ENCODE results near the gene ECHDC3. TPM values are rescaled to one million over a fixed set of nuclear protein-coding genes. Genes with fewer than 3 reads are reported as not detected.

ECHDC3 gene
- total RNA-seq, 5 donors from 2014 or later (not counting 1 experiment from before 2014, with no cell fraction given) = 0.62 to 2.7 (median 1.5) TPM

DNA sequence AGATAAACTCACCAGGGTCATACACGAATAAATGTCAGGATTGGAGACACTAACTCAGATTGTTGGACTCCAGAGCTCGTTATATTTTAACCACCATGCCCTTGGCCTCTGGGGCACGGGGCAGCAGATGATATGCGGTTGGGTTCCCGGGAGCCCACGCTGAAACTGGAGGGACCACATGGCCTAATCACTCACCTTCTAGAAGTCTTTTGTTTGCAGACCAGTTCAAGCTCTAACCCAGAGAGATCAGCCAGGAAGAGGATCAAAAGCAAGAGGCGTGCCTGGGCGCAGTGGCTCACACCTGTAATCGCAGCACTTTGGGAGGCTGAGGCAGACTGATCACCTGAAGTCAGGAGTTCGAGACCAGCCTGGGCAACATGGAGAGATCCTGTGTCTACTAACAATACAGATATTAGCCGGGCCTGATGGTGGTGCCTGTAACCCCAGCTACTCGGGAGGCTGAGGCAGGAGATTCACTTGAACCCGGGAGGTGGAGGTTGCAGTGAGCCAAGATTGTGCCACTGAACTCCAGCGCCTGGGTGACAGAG is 42.6 kb upstream of the ECHDC3 start:
- Mint-ChIP-seq H3K4me3 (no peak overlapping the region), H3K4me1 (peaks cover 0 to 20% (median 19%) of the 10 kb centered on the region in 3 donors), H3K9me3 (no peaks in the 10 kb centered on the region), H3K36me3 (peaks cover 3% of the 10 kb centered on the region), H3K27ac (no peak overlapping the region), H3K27me3 (peaks cover 0 to 2% of the 10 kb centered on the region in 2 donors)
- CTCF ChIA-PET = no interaction called here
- H3K36me3 ChIP-seq (ENCODE audit: control insufficient read depth in 2 of 2, extremely low read depth in 1 of 2, insufficient read depth in 1 of 2, low read length in 1 of 2) = no peaks in the 10 kb centered on the region
- H3K27me3 ChIP-seq (replicated peaks in 1 of 2; ENCODE audit: control insufficient read depth in 2 of 2, extremely low read depth in 1 of 2, insufficient read depth in 2 of 2, low read length in 1 of 2) = peaks cover 0 to 3% of the 10 kb centered on the region in 2 experiments
- peaks cover 0 to 8% of the 10 kb centered on the region in 2 experiments for H3K4me1 ChIP-seq (ENCODE audit: control insufficient read depth in 1 of 2, extremely low read depth in 1 of 2, insufficient read depth in 2 of 2, low read length in 2 of 2)
- DNase-seq (no peak), ATAC-seq (replicated peaks in 1 of 4) (no peak)
- no peak overlapping the region for H3K4me3 ChIP-seq (ENCODE audit: control insufficient read depth in 1 of 2, extremely low read depth in 1 of 2, low read length in 1 of 2)
- no peaks in the 10 kb centered on the region for H3K9me3 ChIP-seq
- no peak overlapping the region for H3K27ac ChIP-seq (ENCODE audit: low read length)
- WGBS (ENCODE audit: insufficient coverage) = 85% methylated on average over 11 of the region's 14 CpGs
- POLR2A ChIA-PET = interaction anchor here in 1 of 2 donors (0.6 kb wide), 1 partner anchor 97 kb away, joined by 6 read pairs; no protein-coding TSS in a partner anchor

DNA sequence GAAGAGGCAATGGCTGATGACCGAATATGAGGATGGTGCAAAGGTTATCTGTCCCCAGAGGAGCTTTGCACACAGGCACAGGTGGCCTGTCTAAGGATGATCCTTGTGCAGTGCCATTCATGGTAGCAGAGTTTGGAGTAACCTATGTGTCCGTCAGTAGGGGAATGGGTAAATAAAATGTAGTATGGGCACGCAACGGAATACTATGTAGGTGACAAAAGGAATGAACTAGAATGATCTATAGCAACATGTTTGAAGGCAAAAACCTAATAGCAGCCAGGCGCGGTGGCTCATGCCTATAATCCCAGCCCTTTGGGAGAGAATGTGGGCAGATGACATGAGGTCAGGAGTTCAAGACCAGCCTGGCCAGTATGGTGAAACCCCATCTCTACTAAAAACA is 41.6 kb upstream of the ECHDC3 start:
- Mint-ChIP-seq H3K9me3 (no peaks in the 10 kb centered on the region), H3K4me3 (no peak overlapping the region), H3K4me1 (peaks cover 0 to 20% (median 19%) of the 10 kb centered on the region in 3 donors), H3K27me3 (peaks cover 0 to 2% of the 10 kb centered on the region in 2 donors), H3K36me3 (peaks cover 3% of the 10 kb centered on the region), H3K27ac (no peak overlapping the region)
- no peak for ATAC-seq (replicated peaks in 1 of 4)
- Histone ChIP-seq H3K36me3 (ENCODE audit: control insufficient read depth in 2 of 2, extremely low read depth in 1 of 2, insufficient read depth in 1 of 2, low read length in 1 of 2) (no peaks in the 10 kb centered on the region), H3K4me3 (ENCODE audit: control insufficient read depth in 1 of 2, extremely low read depth in 1 of 2, low read length in 1 of 2) (no peak overlapping the region), H3K27ac (ENCODE audit: low read length) (no peak overlapping the region), H3K27me3 (replicated peaks in 1 of 2; ENCODE audit: control insufficient read depth in 2 of 2, extremely low read depth in 1 of 2, insufficient read depth in 2 of 2, low read length in 1 of 2) (peaks cover 0 to 3% of the 10 kb centered on the region in 2 experiments), H3K9me3 (no peaks in the 10 kb centered on the region), H3K4me1 (ENCODE audit: control insufficient read depth in 1 of 2, extremely low read depth in 1 of 2, insufficient read depth in 2 of 2, low read length in 2 of 2) (peaks cover 0 to 8% of the 10 kb centered on the region in 2 experiments)
- no peak for DNase-seq
- POLR2A ChIA-PET = no interaction called here
- CTCF ChIA-PET = no interaction called here
- WGBS (ENCODE audit: insufficient coverage) = 88% methylated on average over 2 of the region's 6 CpGs

DNA sequence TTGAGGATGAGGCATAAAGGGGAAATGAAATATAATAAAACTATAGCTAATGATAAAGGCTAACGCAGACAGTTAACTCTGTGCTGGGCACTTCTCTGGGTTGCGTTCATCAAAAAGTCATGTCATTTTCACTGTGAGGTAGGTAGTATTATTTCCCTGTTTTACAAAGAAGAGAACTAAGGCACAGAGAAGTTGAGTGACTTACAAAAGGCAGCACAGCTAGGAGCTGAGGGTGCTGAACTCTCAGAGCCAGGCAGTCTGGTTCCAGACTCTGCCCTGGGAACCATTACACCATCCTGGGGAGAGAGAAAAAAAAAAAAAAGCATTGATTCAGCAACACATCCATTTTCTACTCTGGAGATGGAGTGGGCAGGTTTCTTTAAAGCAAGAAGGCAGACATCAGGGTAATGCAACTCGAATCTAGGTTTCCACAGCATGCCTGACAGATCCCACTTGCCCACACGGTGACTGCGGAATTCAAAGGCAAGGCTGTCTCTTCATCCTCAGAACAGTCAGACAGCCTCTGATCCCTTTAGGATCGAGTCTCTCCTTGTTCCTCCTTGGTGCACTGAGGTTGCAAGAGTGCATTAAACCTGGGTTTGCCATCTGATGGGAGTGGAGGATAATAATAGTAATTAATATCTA is 40.6 kb upstream of the ECHDC3 start:
- Histone ChIP-seq H3K9me3 (no peaks in the 10 kb centered on the region), H3K4me3 (ENCODE audit: control insufficient read depth in 1 of 2, extremely low read depth in 1 of 2, low read length in 1 of 2) (no peak overlapping the region), H3K4me1 (ENCODE audit: control insufficient read depth in 1 of 2, extremely low read depth in 1 of 2, insufficient read depth in 2 of 2, low read length in 2 of 2) (peaks cover 0 to 5% of the 10 kb centered on the region in 2 experiments), H3K27ac (ENCODE audit: low read length) (no peak overlapping the region), H3K36me3 (ENCODE audit: control insufficient read depth in 2 of 2, extremely low read depth in 1 of 2, insufficient read depth in 1 of 2, low read length in 1 of 2) (no peaks in the 10 kb centered on the region), H3K27me3 (replicated peaks in 1 of 2; ENCODE audit: control insufficient read depth in 2 of 2, extremely low read depth in 1 of 2, insufficient read depth in 2 of 2, low read length in 1 of 2) (peaks cover 0 to 3% of the 10 kb centered on the region in 2 experiments)
- 82% methylated on average over 3 of the region's 6 CpGs for WGBS (ENCODE audit: insufficient coverage)
- H3K27ac Mint-ChIP-seq = no peak overlapping the region
- no peaks in the 10 kb centered on the region for H3K9me3 Mint-ChIP-seq
- POLR2A ChIA-PET = no interaction called here
- CTCF ChIA-PET = no interaction called here
- ATAC-seq (replicated peaks in 1 of 4) (no peak), DNase-seq (no peak)
- H3K4me3 Mint-ChIP-seq = no peak overlapping the region
- peaks cover 0 to 2% of the 10 kb centered on the region in 2 donors for H3K27me3 Mint-ChIP-seq
- H3K4me1 Mint-ChIP-seq = peaks cover 0 to 19% (median 15%) of the 10 kb centered on the region in 3 donors
- peaks cover 3% of the 10 kb centered on the region for H3K36me3 Mint-ChIP-seq

DNA sequence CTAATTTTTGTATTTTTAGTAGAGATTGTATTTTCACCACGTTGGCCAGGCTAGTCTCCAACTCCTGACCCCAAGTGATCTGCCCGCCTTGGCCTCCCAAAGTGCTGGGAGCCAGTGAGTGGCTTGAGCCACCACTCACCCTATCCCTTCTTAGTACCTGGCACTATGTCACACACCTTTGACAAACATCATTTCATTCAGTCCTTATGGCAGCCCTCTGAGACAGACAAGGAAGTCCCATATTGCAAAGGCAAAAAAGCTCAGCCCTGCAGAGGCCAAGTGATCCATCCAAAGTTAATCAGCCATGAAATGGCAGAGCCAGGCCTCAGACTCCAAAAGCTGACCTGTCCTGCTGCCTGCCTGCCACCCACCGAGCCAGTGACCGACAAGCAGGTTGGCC is 39.9 kb upstream of the ECHDC3 start:
- peaks cover 0 to 13% (median 12%) of the 10 kb centered on the region in 3 donors for H3K4me1 Mint-ChIP-seq
- POLR2A ChIA-PET = no interaction called here
- no peaks in the 10 kb centered on the region for H3K9me3 Mint-ChIP-seq
- no peak overlapping the region for H3K27ac Mint-ChIP-seq
- Histone ChIP-seq H3K27ac (ENCODE audit: low read length) (no peak overlapping the region), H3K4me3 (ENCODE audit: control insufficient read depth in 1 of 2, extremely low read depth in 1 of 2, low read length in 1 of 2) (no peak overlapping the region), H3K27me3 (replicated peaks in 1 of 2; ENCODE audit: control insufficient read depth in 2 of 2, extremely low read depth in 1 of 2, insufficient read depth in 2 of 2, low read length in 1 of 2) (no peaks in the 10 kb centered on the region), H3K9me3 (no peaks in the 10 kb centered on the region), H3K4me1 (ENCODE audit: control insufficient read depth in 1 of 2, extremely low read depth in 1 of 2, insufficient read depth in 2 of 2, low read length in 2 of 2) (peaks cover 0 to 5% of the 10 kb centered on the region in 2 experiments), H3K36me3 (ENCODE audit: control insufficient read depth in 2 of 2, extremely low read depth in 1 of 2, insufficient read depth in 1 of 2, low read length in 1 of 2) (no peaks in the 10 kb centered on the region)
- no peak for ATAC-seq (replicated peaks in 1 of 4)
- no peak overlapping the region for H3K4me3 Mint-ChIP-seq
- H3K27me3 Mint-ChIP-seq = peaks cover 0 to 4% of the 10 kb centered on the region in 2 donors
- peaks cover 3% of the 10 kb centered on the region for H3K36me3 Mint-ChIP-seq
- WGBS (ENCODE audit: insufficient coverage) = 93% methylated on average over 3 of the region's 4 CpGs
- DNase-seq = no peak
- CTCF ChIA-PET = no interaction called here

DNA sequence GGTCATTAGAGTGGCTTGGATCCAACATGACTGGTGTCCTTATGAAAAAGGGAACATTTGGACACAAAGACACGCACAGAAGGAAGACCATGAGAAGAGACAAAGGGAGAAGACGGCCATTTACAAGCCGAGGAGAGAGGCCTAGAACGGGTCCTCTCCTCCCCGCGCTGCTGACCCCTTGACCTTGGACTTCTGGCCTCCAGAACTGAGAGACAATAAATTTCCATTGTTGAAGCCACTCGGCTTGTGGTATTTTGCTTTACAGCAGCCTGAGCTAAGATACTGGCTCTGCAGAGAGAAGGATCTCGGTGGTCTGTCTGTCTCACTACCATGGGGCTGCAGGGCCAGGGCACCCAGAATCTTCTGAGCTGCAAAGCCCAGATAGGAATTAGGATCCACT is 38.1 kb upstream of the ECHDC3 start:
- Mint-ChIP-seq H3K4me1 (peaks cover 0 to 5% (median 5%) of the 10 kb centered on the region in 3 donors), H3K36me3 (no peaks in the 10 kb centered on the region), H3K27ac (no peak overlapping the region), H3K4me3 (no peak overlapping the region), H3K27me3 (peaks cover 4% of the 10 kb centered on the region in 2 donors), H3K9me3 (no peaks in the 10 kb centered on the region)
- H3K9me3 ChIP-seq = no peaks in the 10 kb centered on the region
- 88% methylated on average over 8 of the region's 8 CpGs for WGBS (ENCODE audit: insufficient coverage)
- DNase-seq = no peak
- POLR2A ChIA-PET = no interaction called here
- peaks cover 0 to 6% of the 10 kb centered on the region in 2 experiments for H3K27me3 ChIP-seq (replicated peaks in 1 of 2; ENCODE audit: control insufficient read depth in 2 of 2, extremely low read depth in 1 of 2, insufficient read depth in 2 of 2, low read length in 1 of 2)
- peaks cover 0 to 5% of the 10 kb centered on the region in 2 experiments for H3K4me1 ChIP-seq (ENCODE audit: control insufficient read depth in 1 of 2, extremely low read depth in 1 of 2, insufficient read depth in 2 of 2, low read length in 2 of 2)
- no peak overlapping the region for H3K4me3 ChIP-seq (ENCODE audit: control insufficient read depth in 1 of 2, extremely low read depth in 1 of 2, low read length in 1 of 2)
- no peak for ATAC-seq (replicated peaks in 1 of 4)
- CTCF ChIA-PET = no interaction called here
- no peaks in the 10 kb centered on the region for H3K36me3 ChIP-seq (ENCODE audit: control insufficient read depth in 2 of 2, extremely low read depth in 1 of 2, insufficient read depth in 1 of 2, low read length in 1 of 2)
- no peak overlapping the region for H3K27ac ChIP-seq (ENCODE audit: low read length)

DNA sequence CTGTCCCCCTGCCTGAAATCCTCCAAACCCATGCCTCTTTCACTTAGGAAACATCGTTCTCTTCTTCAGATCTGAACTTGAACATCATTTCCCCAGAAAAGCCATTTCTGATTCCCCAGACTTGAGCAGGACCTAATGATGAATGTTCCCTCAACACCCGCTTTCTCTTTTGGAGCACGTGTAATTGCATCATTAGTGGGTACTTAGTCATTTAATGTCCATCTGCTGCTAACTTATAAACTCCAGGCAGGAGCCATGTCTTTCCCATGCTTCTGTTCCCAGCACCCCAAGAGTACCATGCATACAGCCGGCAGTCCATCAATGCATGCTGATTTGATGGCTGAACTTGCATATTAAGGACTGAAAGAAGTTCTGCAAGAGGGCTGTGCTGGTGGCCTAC is 36.5 kb upstream of the ECHDC3 start:
- Mint-ChIP-seq H3K36me3 (no peaks in the 10 kb centered on the region), H3K27me3 (peaks cover 4 to 10% of the 10 kb centered on the region in 2 donors), H3K9me3 (no peaks in the 10 kb centered on the region), H3K4me1 (peaks cover 5 to 9% (median 8%) of the 10 kb centered on the region in 3 donors), H3K27ac (no peak overlapping the region), H3K4me3 (no peak overlapping the region)
- no peak for DNase-seq
- ChIA-PET CTCF (no interaction called here), POLR2A (no interaction called here)
- Histone ChIP-seq H3K4me1 (ENCODE audit: control insufficient read depth in 1 of 2, extremely low read depth in 1 of 2, insufficient read depth in 2 of 2, low read length in 2 of 2) (peaks cover 5 to 11% of the 10 kb centered on the region in 2 experiments), H3K36me3 (ENCODE audit: control insufficient read depth in 2 of 2, extremely low read depth in 1 of 2, insufficient read depth in 1 of 2, low read length in 1 of 2) (no peaks in the 10 kb centered on the region), H3K4me3 (ENCODE audit: control insufficient read depth in 1 of 2, extremely low read depth in 1 of 2, low read length in 1 of 2) (no peak overlapping the region), H3K27ac (ENCODE audit: low read length) (no peak overlapping the region), H3K9me3 (no peaks in the 10 kb centered on the region), H3K27me3 (replicated peaks in 1 of 2; ENCODE audit: control insufficient read depth in 2 of 2, extremely low read depth in 1 of 2, insufficient read depth in 2 of 2, low read length in 1 of 2) (peaks cover 0 to 6% of the 10 kb centered on the region in 2 experiments)
- WGBS (ENCODE audit: insufficient coverage) = 71% methylated on average over 1 of the region's 4 CpGs
- ATAC-seq (replicated peaks in 1 of 4) = no peak
